ENCODE data around the gene PDXP.
"Not testable (repeated sequence)": the region's sequence is repeated elsewhere in the genome, so short reads cannot be mapped to it uniquely, and the experiment has no call there.

Gene PDXP

DNA sequence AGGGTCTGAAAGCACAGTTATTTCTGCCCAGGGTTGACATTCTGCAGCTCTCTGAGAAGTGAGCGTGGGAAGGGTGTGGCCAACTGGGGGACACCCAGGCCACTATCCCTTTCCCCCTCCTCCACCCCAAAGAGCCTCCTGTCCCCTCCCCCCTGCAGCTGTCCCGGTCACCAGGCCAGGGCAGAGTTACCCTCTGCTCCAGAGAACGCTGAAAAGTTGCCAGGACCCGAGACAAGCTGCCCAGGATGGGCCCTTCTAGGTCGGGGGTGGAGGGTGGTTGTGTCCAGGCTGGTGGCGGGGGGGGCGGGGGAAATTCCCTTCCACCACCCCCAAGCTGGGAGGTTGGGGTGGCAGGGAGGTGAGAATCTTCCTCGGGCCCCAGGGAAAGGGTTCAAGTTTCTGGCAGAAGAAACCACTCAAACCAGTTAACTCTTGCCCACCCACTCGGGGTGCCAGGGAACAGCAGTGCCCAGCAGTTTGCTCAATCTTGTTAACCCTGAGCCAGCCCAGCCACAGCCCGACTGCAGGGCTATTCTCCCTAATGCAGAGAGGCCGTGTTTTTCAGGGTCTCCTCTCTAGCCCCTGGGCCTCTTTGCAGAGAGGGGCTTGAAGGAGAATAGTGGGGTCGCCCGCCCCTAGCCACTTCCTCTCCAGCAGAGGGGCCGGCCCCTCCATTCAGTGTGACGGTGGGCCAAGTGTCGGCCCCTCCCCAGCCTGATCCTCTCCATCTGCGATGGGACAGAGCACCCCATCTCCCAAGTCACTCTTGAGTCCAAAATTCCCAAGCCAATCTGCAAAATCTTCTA lies 17.6 kb downstream of the PDXP start:
- DNase-seq, result no peak

DNA sequence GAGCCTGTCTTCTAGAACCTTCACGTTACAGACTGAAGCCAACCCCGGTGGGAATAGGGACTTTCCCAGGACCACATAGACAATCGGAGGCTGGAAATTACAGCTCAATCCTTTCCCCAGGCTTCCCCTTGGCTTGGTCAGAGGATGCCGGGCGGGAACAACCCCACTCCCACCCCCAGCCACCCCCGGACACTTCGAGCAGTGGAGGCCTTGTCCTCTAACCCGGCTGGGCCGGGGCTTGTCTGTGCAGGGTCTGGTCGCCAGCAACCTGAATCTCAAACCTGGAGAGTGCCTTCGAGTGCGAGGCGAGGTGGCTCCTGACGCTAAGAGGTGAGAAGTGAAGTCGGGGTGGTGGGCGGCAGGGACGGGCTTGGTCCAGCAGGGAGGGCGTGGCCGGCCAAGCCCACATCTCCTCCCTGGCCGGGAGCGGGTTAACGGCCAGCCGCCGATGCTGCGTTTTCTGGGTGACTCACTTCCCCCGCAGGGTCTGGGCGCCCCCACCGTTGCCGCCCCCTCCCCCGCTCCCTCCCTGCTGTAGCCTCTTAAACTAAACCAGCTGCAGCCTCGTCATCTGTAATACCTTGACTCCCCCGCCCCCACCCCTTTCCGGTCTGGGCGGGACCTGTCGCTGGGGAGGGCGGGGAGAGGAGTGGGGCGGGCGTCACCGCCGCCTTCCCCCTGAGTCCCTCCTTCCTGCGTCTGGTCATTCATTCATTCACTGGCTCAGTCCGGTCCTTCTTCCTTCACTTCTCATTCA lies 18.4 kb downstream of the PDXP start:
- DNase-seq, result peak; percentile 26

DNA sequence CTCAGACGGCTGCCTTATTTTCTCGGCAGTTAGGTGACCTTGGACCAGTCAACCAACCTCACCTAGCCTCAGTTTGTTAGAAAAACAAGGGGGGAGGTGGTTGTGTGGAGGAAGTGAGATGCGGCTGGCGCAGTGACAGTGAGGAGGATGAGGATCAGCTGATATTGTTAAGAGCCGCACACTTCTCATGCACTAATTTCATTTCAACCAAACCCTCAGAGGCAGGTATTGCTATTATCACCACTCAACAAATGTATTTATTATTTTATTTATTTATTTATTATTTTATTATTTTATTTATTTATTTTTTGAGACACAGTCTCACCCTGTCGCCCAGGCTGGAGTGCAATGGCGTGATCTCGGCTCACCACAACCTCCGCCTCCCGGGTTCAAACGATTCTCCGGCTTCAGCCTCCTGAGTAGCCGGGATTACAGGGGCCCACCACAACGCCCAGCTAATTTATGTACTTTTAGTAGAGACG lies 19.0 kb downstream of the PDXP start:
- no peak for DNase-seq

DNA sequence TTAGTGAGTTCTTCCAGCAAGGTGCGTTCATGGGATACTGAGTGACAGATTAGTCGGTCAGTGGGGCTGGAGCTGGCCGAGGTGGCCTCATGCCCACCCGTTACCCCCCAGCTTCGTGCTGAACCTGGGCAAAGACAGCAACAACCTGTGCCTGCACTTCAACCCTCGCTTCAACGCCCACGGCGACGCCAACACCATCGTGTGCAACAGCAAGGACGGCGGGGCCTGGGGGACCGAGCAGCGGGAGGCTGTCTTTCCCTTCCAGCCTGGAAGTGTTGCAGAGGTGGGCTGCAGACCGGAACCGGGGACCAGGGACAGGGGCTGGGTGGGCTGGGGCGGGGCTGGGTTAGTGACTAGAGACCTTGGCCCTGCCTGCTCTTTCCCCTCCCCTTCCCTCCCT lies 19.8 kb downstream of the PDXP start:
- DNase-seq, result no peak

DNA sequence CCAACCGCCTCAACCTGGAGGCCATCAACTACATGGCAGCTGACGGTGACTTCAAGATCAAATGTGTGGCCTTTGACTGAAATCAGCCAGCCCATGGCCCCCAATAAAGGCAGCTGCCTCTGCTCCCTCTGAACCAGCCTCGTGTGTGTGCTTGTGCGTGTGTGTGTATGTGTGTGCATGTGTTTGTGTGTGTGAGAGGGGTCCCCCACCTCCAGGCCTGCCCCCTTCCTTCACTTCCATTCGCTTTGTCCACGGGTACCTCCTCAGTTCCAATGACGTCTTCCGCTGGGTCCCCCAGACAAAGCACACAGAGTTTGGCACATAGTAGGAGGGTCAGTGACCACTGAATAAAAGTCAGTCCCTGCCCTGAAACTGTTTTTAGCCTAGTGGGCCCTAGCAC lies 21.1 kb downstream of the PDXP start:
- no peak for DNase-seq

DNA sequence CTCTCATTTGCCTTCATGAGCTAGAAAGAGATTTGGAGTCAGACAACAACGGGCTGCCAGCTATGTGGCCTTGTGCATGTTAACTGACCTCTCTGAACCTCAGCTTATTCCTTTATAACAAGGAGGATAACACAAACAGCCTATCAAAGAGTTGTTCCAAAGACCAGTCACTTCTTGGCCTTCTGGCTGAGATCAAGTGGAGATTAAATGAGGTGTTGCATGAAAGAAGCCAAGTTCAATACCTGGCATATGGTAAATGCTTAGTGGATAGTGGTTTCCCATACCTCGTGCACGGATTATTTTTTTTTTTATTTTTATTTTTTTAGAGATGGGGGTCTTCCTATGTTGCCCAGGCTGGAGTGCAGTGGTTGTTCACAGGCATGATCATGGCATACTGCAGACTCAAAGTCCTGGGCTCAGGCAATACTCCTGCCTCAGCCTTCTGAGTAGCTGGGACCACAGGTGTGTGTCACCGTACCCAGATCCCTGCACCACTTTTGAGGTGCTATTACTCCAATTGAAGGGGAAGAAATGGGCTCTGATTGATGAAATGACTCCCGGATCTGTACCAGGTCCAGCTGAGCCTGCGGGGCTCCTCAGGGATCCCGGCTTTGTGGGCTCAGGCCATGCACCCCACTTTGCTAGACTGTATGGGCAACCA lies 21.8 kb downstream of the PDXP start:
- DNase-seq, result no peak

DNA sequence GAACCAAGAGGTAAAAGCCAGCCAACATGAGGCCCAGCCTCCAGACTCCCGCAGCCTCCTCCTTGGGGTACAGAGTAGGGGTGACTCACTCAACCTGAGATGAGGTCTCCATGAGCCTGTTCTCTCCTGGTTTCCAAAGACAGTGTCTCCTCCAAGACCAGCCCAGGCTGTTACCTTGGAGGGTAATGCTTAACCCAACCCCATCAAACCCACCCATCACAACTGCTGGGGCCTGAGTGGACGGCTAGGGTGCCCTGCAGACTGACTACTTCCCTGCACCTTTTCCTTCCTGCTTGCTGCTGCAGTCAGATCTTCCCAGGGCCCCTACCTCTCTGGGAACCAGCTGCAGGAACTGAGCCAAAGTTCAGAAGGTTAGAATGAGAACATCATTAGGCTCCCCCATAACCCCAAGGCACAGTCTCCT lies 22.5 kb downstream of the PDXP start:
- DNase-seq, result no peak

DNA sequence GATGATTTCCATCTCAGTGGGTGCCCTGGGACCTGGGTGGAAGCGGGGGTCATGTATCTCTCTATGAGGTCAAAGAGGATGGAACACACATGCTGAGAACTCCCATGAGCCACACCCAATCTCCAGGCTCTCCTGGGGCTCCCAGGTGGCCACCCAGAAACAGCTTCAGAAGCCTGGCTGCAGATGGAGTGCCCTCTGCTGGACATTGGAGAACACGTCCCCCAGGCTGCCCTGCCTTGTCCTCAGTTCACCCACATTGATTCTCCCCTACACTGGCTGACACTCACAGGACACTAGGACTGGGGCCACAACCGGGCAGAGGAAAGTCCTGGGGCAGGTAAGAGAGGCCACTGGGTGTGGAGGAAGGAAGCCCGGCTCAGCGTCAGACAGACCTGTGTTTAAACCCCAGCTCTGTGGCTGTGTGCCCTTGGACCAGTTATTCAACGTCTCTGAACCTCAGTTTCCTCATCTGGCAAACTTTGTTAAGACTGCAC lies 23.1 kb downstream of the PDXP start:
- peak; percentile 42 for DNase-seq

DNA sequence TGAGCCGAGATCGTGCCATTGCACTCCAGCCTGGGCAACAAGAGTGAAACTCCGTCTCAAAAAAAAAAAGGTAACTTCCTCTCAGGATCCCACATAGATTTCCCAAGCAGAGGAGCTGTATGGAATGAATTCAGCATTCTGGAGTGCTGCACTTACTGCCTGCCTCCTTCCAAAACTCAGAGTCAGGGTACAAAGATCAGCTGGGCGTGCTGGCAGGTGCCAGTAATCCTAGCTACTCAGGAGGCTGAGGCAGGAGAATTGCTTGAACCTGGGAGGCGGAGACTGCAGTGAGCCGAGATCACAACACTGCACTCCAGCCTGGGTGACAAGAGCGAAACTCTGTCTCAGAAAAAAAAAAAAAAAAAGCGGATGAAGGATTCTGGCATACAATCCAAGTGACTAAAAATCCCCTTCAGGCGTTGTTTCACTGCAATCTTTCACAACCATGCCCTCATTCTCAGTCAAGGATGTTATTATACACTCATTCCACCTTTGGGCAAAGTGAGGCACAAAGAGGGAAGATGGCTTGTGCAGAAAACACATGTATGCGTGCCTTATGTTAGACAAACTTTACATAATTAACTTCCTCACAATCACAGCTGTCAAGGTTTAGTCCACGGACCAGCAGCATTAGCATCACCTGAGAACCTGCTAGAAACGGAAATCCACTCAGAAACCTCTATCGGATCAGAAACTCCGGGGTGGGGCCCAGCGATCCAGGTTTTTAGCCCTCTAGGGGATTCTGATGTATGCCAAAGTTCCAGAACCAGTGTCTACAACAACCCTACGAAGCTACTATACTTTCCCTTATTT lies 26.5 kb downstream of the PDXP start:
- no peak for DNase-seq

DNA sequence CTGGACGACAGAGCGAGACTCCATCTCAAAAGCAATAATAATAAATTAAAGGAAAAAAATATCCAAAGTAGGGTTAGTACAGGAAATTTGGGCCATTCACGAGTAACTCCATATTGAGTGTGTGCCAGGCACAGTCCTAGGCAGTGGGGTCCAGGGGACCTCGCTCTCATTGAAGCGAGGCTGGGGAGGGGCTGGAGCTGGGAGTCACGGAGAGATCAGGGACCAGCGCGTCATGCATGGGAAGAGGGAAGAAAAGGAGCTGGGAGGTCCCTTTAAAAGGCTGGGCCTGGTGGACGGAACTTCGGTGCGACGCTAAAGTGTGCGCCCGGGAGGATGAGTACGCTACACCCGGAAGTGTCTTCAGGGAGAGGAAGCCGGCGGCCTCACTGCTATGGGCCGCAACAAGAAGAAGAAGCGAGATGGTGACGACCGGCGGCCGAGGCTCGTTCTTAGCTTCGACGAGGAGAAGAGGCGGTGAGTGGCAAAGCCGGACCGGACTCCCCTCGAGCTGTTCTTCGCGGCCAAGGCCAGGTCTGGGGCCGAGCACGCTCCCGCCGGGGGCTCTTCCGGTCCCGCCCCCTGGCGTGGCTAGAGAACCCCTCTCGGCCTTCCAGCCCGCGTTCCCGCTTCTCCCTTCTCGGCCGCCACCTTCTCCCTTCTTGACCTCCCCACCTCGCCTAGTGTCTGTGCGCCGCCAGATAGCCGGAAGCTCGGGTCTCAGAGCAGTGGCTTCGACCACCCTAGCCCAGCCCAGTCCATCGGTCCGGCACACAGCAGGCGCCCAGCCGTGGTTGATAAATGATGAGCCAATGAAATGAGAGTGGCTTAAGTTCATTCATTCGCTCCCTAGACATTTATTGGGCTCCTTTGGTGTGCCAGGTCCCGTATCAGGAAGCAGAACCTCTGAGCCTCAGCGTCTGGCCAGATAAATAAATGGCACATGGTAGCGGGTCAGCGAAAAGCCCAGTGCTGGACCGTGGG lies 27.8 kb downstream of the PDXP start, which contains the start of gene NOL12:
TSS of gene NOL12 (plus strand) at position 342 of the 981 bp plus-strand sequence. CDS start at position 392, 50 bp downstream.
- DNase-seq, result peak; percentile 52

DNA sequence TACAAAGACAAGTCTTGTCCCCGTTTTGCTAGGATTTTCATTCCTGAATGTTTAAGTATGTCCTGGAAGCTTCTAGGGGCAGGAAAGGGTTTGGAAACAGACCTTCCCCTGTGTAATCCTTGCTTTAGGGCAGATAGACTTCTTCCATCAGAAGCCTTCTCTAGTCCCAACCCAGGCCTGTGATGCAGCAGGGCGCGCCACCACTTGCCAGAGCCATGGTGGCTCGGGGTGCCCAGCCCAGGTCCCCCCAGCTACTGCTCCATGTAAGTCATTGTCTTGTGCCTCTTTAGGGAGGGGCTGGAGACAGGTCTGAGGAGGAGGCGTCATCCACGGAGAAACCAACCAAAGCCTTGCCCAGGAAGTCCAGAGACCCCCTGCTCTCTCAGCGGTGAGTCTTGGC lies 31.9 kb downstream of the PDXP start:
- DNase-seq, result no peak

DNA sequence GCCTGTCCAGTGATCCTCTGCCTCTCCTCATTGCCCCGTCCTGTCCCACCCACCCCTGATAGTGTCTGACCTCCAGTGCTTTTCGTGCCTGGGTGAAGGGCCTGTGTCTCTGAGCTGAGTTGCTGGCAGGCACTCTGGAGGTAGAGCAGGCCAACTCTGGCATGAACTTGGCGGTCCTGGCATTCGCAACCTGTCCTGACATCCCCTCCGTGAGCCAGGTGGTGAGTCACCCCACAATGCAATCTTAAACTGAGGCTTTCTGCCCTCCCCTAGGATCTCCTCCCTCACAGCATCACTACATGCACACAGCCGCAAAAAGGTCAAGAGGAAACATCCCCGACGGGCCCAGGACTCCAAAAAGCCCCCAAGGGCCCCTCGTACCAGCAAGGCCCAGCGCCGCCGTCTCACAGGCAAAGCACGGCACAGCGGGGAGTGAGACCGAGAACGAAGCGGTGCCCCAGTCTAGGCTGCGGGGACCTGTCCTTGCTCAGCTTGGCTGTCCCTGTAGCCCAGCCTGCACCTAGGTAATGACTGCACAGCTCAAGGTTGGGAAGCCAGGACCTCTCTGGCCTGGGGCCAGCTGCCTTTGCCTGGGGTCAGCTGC lies 32.5 kb downstream of the PDXP start:
- no peak for DNase-seq

DNA sequence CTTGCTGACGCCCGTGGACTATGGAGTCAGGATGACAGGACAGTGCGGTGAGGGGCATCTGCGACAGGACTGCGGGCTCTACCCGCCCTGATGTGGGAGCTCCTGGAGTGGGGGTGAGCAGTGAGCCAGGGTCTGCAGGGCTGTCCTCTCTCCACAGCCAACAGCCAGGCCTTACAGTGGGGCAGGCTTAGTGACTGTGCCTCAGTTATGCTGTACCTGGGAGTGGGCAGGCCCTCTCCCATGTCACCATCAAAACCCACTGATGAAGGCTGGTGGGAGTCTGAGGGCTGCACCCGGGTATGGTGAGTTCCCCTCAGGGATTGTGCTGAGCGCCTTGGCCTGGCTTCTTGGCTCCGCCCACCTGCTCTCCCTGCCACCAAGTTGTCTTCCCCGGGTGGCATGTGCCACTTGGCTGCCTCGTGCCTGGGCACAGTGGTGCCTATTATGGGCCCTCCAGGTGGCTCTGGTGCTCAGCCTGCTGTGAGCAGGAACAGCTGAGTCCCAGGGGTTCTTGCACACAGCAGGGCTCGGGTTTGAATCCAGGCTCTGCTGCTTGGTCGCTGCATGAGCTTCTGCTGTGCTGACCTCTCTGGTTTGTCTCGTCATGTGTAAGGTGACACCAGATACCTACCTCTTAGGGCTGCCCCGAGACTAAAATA lies 34.2 kb downstream of the PDXP start:
- DNase-seq, result no peak

DNA sequence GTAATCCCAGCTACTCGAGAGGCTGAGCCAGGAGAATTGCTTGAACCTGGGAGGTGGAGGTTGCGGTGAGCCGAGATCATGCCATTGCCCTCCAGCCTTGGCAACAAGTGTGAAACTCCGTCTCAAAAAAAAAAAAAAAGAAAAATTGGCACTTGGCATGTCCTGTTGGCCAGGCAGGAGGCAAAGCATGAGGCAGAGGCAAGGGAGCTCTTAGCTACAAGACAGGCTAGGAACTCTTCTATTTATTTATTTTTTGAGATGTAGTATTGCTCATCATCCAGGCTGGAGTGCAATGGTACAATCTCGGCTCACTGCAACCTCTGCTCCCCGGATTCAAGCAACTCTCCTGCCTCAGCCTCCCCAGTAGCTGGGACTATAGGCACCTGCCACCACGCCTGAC lies 35.6 kb downstream of the PDXP start:
- DNase-seq, result not testable (repeated sequence)

DNA sequence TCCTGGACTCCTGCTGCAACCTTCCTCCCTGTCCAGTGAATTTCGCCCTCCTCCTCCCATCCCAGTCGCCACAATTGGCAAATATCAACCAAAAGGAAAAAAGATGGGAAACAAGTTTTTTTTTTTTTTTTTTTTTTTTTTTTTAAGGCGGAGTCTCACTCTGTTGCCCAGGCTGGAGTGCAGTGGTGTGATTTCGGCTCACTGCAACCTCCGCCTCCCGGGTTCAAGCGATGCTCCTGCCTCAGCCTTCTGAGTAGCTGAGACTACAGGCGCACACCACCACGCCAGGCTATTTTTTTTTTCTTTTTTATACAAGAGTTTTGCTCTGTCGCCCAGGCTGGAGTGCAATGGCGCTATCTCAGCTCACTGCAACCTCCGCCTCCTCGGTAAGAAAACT lies 37.7 kb downstream of the PDXP start:
- not testable (repeated sequence) for DNase-seq

DNA sequence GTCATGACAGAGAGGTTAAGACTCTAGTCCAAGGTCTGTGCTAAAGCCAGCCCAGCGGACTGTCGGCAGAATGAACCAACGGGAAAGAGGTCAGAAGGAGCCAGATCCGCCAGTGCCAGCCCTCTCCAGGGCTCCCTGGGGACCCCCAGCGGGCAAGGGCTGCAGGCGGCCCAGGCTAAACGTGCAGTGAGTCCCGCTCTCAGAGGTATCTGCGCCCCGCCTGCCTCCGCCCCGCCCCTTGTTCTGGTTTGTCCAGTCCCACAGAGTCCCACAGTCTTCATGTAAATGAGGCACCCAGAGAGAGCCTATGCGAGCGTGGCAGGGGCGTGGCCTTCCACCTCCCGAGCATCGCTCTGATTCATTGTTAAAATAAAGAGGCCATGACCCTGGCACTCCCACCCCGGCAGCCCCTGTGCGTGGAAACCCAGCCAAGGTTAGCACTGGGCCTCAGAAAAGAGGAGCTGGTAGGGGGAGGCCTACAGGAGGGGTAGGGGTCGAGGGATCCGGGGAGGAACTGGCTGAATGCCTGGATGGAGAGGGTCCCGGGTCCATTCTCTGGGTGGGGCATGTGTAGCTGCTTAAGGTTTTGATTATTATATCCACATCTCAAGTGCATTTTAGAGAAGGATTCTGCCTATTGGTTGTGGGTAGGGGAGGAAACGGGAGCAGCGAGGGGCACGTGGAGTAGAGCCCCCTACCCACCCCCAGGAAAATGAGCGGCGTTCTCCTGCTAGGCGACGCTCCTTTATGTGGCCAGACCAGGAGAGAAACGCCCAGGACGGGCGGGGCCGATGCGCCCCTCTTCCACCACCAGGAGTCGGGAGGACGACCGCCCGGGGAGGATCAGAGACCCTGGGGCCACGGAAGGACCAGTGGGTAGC lies 38.4 kb downstream of the PDXP start, which contains the start of gene TRIOBP:
TSS of gene TRIOBP (plus strand) at position 392 of the 881 bp plus-strand sequence. CDS start 4,318 bp downstream, outside the sequence.
- DNase-seq, result peak; percentile 52

DNA sequence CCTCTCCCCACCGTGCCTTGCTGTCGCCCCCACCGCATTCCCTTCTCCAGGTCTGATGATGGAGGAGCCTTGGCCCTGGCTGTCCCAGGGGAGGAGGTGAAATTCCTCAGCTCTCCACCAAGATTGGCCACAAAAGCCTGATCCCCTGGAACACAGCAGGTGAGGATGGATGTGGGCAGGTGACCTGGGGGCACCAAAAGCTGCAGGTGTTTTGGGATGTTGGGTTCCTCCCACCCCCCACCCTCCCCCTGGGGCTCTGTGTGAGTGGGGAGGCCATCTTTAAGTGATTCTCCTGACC lies 39.0 kb downstream of the PDXP start:
- DNase-seq, result no peak

DNA sequence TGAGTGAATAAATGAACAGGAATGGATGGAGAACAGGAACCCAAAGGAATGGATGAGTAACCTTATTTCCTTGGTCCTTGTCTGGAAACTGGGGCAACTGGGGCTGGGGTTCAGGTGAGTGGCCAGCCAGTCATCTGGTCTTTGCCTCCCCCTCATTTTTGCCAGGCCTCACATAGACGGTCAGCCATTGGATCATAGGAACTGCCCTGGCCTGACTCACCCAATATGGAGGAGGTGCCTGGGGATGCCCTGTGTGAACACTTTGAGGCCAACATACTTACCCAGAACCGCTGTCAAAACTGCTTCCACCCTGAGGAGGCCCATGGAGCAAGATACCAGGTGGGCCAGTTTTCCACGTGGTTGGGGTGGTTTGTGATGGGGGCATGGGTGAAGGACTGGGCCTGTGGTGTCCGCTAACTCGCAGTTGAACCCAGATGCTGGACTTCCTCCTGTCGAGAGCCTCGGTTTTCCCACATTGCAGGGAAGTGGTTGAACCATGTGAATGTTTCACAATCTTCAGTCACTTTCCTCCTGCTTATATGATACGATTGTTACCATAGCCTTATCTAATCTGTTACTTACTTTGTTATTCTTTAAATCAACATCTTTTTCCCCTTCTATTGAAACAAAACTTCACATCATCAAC lies 42.7 kb downstream of the PDXP start:
- DNase-seq, result no peak

DNA sequence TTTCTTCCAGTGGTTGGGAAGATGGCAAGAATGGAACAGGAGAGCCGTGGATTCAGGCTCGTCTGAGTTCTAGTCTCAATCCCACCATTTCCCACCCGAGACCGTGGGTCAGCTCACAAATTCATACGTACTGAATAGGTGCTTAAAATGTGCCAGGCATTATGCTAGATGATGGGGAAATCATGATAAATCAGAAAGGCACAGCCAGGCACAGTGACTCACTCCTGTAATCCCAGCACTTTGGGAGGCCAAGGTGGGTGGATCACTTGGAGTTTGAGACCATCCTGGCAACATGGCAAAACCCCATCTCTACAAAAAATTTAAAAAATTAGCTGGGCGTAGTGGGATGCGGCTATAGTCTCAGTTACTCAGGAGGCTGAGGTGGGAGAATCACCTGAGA lies 45.4 kb downstream of the PDXP start:
- no peak for DNase-seq
